H9 (cell line): ENCODE measurements around the gene RBMS3. TPM values are rescaled to one million over a fixed set of nuclear protein-coding genes. Genes with fewer than 3 reads are reported as not detected.

Experiments used
- DNase-seq: peaks from one replicate; pipeline ENCODE4 v3.0.0-alpha.2; 2017
- H2AFZ ChIP-seq: one replicate; pipeline ENCODE4 v1.6.1; 2013; ENCODE audit warnings: mild to moderate bottlenecking, low read length, control low read depth, moderate library complexity
- H2AK5ac ChIP-seq: 2 replicates; pipeline ENCODE4 v1.6.1; 2013; ENCODE audit warnings: low read length, control low read depth, mixed read lengths; ENCODE audit not compliant: insufficient read length
- H2BK120ac ChIP-seq: one replicate; pipeline ENCODE4 v1.6.1; 2013; ENCODE audit warnings: low read depth, mild to moderate bottlenecking, low read length, control low read depth, inconsistent platforms; ENCODE audit not compliant: poor library complexity, severe bottlenecking
- H2BK12ac ChIP-seq: 2 replicates; pipeline ENCODE4 v1.6.1; 2013; ENCODE audit warnings: low read length, control low read depth, mixed read lengths, low read depth; ENCODE audit not compliant: insufficient read length
- H2BK15ac ChIP-seq: 2 replicates; pipeline ENCODE4 v1.6.1; 2013; ENCODE audit warnings: low read depth, low read length, control low read depth
- H2BK20ac ChIP-seq: one replicate; pipeline ENCODE4 v1.6.1; 2013; ENCODE audit warnings: low read depth, mild to moderate bottlenecking, low read length, control low read depth, inconsistent platforms; ENCODE audit not compliant: poor library complexity, severe bottlenecking
- H2BK5ac ChIP-seq: 2 replicates; pipeline ENCODE4 v1.6.1; 2013; ENCODE audit warnings: low read length, control low read depth, mixed read lengths; ENCODE audit not compliant: insufficient read length
- H3K14ac ChIP-seq: 2 replicates; pipeline ENCODE4 v1.6.1; 2013; ENCODE audit warnings: low read length, control low read depth; ENCODE audit not compliant: insufficient read depth
- H3K18ac ChIP-seq: 2 replicates; pipeline ENCODE4 v1.6.1; 2013; ENCODE audit warnings: low read depth, mild to moderate bottlenecking, mixed read lengths, low read length, control low read depth; ENCODE audit not compliant: insufficient read length
- H3K23ac ChIP-seq: 2 replicates; pipeline ENCODE4 v1.6.1; 2013; ENCODE audit warnings: low read length, control low read depth, mixed read lengths, low read depth; ENCODE audit not compliant: insufficient read length
- H3K23me2 ChIP-seq: 2 replicates; pipeline ENCODE4 v1.6.1; 2013; ENCODE audit warnings: low read depth, mild to moderate bottlenecking, mixed read lengths, low read length, control low read depth; ENCODE audit not compliant: insufficient read length, poor library complexity, severe bottlenecking
- H3K27ac ChIP-seq: 2 replicates; pipeline ENCODE4 v1.5.1; 2013; ENCODE audit warnings: low read length, control low read depth, mixed read lengths, low read depth; ENCODE audit not compliant: insufficient read length
- H3K27me3 ChIP-seq: 2 replicates; pipeline ENCODE4 v1.6.1; 2013; ENCODE audit warnings: low read length, control low read depth, inconsistent platforms; ENCODE audit not compliant: insufficient read depth
- H3K4ac ChIP-seq: 2 replicates; pipeline ENCODE4 v1.6.1; 2013; ENCODE audit warnings: low read depth, mild to moderate bottlenecking, control low read depth, inconsistent platforms, low read length, moderate library complexity
- H3K4me1 ChIP-seq: 2 replicates; pipeline ENCODE4 v1.6.1; 2013; ENCODE audit warnings: low read length, control low read depth, inconsistent platforms; ENCODE audit not compliant: insufficient read depth
- H3K4me2 ChIP-seq: 2 replicates; pipeline ENCODE4 v1.6.1; 2013; ENCODE audit warnings: low read length, control low read depth, mixed read lengths; ENCODE audit not compliant: insufficient read length, insufficient read depth
- H3K56ac ChIP-seq: 2 replicates; pipeline ENCODE4 v1.6.1; 2013; ENCODE audit warnings: low read depth, mild to moderate bottlenecking, mixed read lengths, low read length, control low read depth; ENCODE audit not compliant: insufficient read length
- H3K79me1 ChIP-seq: 2 replicates; pipeline ENCODE4 v1.6.1; 2013; ENCODE audit warnings: low read depth, mild to moderate bottlenecking, moderate library complexity, low read length, control low read depth, inconsistent platforms; ENCODE audit not compliant: insufficient read depth, poor library complexity, severe bottlenecking
- H3K79me2 ChIP-seq: 2 replicates; pipeline ENCODE4 v1.6.1; 2013; ENCODE audit warnings: low read length, control low read depth, inconsistent platforms; ENCODE audit not compliant: insufficient read depth
- H3K9ac ChIP-seq: 2 replicates; pipeline ENCODE4 v1.6.1; 2013; ENCODE audit warnings: low read length, control low read depth, mixed read lengths; ENCODE audit not compliant: insufficient read length; ENCODE audit errors: extremely low read depth
- H3K9me3 ChIP-seq: one replicate; pipeline ENCODE4 v1.6.1; 2013; ENCODE audit warnings: low read depth, low read length, inconsistent platforms; ENCODE audit not compliant: control insufficient read depth
- H3T11ph ChIP-seq: one replicate; pipeline ENCODE4 v1.6.1; 2013; ENCODE audit warnings: mild to moderate bottlenecking, low read length, control low read depth, inconsistent platforms
- H4K20me1 ChIP-seq: one replicate; pipeline ENCODE4 v1.6.1; 2013; ENCODE audit not compliant: control insufficient read depth, insufficient read length, insufficient read depth
- H4K5ac ChIP-seq: 2 replicates; pipeline ENCODE4 v1.6.1; 2013; ENCODE audit warnings: low read depth, mild to moderate bottlenecking, mixed read lengths, low read length, control low read depth; ENCODE audit not compliant: insufficient read length
- H4K8ac ChIP-seq: replicated peaks from 2 replicates; pipeline ENCODE4 v1.6.1; 2013; ENCODE audit warnings: low read length, control low read depth, mixed read lengths, low read depth; ENCODE audit not compliant: insufficient read length
- H4K91ac ChIP-seq: 2 replicates; pipeline ENCODE4 v1.6.1; 2013; ENCODE audit warnings: low read depth, mild to moderate bottlenecking, moderate library complexity, mixed read lengths, low read length, control low read depth; ENCODE audit not compliant: insufficient read length
- H3K27ac Mint-ChIP-seq, 3 experiments: 2 replicates in 2 of 3; 3 replicates in 1 of 3; pipeline ENCODE4 v1.8.0; 2020 to 2021; ENCODE audit warnings: mixed read lengths in 3 of 3, mild to moderate bottlenecking in 1 of 3, moderate library complexity in 1 of 3
- H3K27me3 Mint-ChIP-seq: 2 replicates; pipeline ENCODE4 v1.8.0; 2021; ENCODE audit warnings: low read depth, mild to moderate bottlenecking, moderate library complexity, mixed read lengths
- H3K36me3 Mint-ChIP-seq, 3 experiments: 2 replicates in 2 of 3; 3 replicates in 1 of 3; pipeline ENCODE4 v1.8.0; 2020 to 2021; ENCODE audit warnings: low read depth in 3 of 3, mixed read lengths in 3 of 3; ENCODE audit not compliant: insufficient read depth in 1 of 3
- H3K4me1 Mint-ChIP-seq, 2 experiments: 2 replicates each; pipeline ENCODE4 v1.8.0; 2020; ENCODE audit warnings: mixed read lengths in 2 of 2
- H3K4me3 Mint-ChIP-seq, 2 experiments: 2 replicates in 1 of 2; 3 replicates in 1 of 2; pipeline ENCODE4 v1.8.0; 2020 to 2021; ENCODE audit warnings: mild to moderate bottlenecking in 2 of 2, mixed read lengths in 2 of 2, moderate library complexity in 1 of 2
- H3K9me3 Mint-ChIP-seq, 2 experiments: 2 replicates in 1 of 2; 3 replicates in 1 of 2; pipeline ENCODE4 v1.8.0; 2020; ENCODE audit warnings: mild to moderate bottlenecking in 2 of 2, mixed read lengths in 2 of 2, moderate library complexity in 1 of 2
- WGBS: extraction: QIAGEN DNeasy Blood & Tissue Kit; methylation state at CpG from one replicate; pipeline ENCODE4 v1.1.7; 2013; ENCODE audit warnings: missing lambda C conversion rate, low lambda C conversion rate, mixed read lengths; ENCODE audit not compliant: insufficient read length; ENCODE audit errors: extremely low coverage; 5-methylcytosine and 5-hydroxymethylcytosine counted together
- total RNA-seq: library from RNA; stranded (reverse); gene quantifications from 2 replicates; pipeline ENCODE4 v1.2.1, GENCODE V29; 2021
- TF ChIP-seq, protein P1 (sequence below): fragments of 200-600 bp; sonication (generic); conservative IDR thresholded peaks from 3 replicates; pipeline ENCODE4 v1.8.0; 2021; ENCODE audit warnings: antibody characterized with exemption, mild to moderate bottlenecking

Gene RBMS3
- total RNA-seq, 1 experiment from 2014 or later, result 8.1 TPM

DNA sequence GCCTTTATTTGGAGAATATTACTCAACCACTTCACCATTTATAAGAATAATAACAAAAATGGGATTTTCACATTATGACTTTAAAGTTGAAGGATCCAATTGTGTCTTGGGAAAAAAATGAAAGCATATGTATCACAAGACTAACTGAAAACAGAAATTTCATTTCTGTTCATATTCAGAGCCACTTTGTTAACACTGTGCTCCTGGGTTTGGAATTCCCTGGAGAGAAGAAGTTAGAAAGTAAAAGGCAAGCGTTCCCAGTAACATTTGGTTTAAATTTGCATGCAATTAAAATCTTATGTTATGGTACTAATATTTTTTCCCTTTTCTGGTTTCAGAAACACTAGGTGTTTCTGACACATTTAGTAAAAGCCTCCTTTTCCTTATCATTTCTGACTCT lies 230.8 kb downstream of the RBMS3 start:
- Histone ChIP-seq H3K56ac (no peak overlapping the region), H3K23ac (no peak overlapping the region)
- WGBS, result no CpG with 5 or more reads among the region's 1 CpG

More for the DNA sequence above, 230.8 kb downstream of the RBMS3 start:
- Histone ChIP-seq H3K4me1 (peaks cover 9% of the 10 kb centered on the region; the same call in 1 of the 2 replicates), H3K23me2 (no peaks in the 10 kb centered on the region), H3K4me2 (no peak overlapping the region), H2AK5ac (no peak overlapping the region), H3T11ph (no peak overlapping the region), H2BK15ac (no peak overlapping the region), H4K20me1 (no peaks in the 10 kb centered on the region), H3K9ac (no peak overlapping the region), H2BK5ac (no peak overlapping the region), H3K79me1 (no peaks in the 10 kb centered on the region), H3K14ac (no peak overlapping the region), H3K27ac (no peak overlapping the region), H3K79me2 (no peaks in the 10 kb centered on the region), H4K91ac (no peak overlapping the region), H2BK20ac (no peak overlapping the region), H2BK12ac (no peak overlapping the region), H2AFZ (no peak overlapping the region), H3K4ac (no peak overlapping the region), H4K8ac (no peak overlapping the region), H3K18ac (no peak overlapping the region), H4K5ac (no peak overlapping the region), H2BK120ac (no peak overlapping the region), H3K27me3 (no peaks in the 10 kb centered on the region), H3K9me3 (no peaks in the 10 kb centered on the region)
- DNase-seq, result no peak
- TF ChIP-seq, protein P1, sequence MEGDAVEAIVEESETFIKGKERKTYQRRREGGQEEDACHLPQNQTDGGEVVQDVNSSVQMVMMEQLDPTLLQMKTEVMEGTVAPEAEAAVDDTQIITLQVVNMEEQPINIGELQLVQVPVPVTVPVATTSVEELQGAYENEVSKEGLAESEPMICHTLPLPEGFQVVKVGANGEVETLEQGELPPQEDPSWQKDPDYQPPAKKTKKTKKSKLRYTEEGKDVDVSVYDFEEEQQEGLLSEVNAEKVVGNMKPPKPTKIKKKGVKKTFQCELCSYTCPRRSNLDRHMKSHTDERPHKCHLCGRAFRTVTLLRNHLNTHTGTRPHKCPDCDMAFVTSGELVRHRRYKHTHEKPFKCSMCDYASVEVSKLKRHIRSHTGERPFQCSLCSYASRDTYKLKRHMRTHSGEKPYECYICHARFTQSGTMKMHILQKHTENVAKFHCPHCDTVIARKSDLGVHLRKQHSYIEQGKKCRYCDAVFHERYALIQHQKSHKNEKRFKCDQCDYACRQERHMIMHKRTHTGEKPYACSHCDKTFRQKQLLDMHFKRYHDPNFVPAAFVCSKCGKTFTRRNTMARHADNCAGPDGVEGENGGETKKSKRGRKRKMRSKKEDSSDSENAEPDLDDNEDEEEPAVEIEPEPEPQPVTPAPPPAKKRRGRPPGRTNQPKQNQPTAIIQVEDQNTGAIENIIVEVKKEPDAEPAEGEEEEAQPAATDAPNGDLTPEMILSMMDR, result no peak
- H3K9me3 Mint-ChIP-seq, result no peaks in the 10 kb centered on the region
- H3K27me3 Mint-ChIP-seq, result no peaks in the 10 kb centered on the region
- peaks cover 0 to 2% (median 0%) of the 10 kb centered on the region in 3 experiments; a peak in 2 of 7 replicates for H3K36me3 Mint-ChIP-seq
- peaks cover 15 to 27% of the 10 kb centered on the region in 2 experiments for H3K4me1 Mint-ChIP-seq
- H3K27ac Mint-ChIP-seq, result no peak overlapping the region
- no peak overlapping the region for H3K4me3 Mint-ChIP-seq
